Activated CD4-positive, alpha-beta memory T cell treated with anti-CD3 and anti-CD28 coated beads for 36 hours (primary cell): ENCODE results near the gene ZMYND11. TPM values are rescaled to one million over a fixed set of nuclear protein-coding genes. Genes with fewer than 3 reads are reported as not detected.

ENCODE experiments used
- CTCF ChIA-PET: fragments of 350-600 bp; sonication (Branson Sonifier 250); formaldehyde crosslinking; loops from one replicate; lab custom pipeline; 2021; ENCODE audit warnings: antibody characterized with exemption, inconsistent platforms; lab: Charles Lee
- POLR2A ChIA-PET: fragments of 350-600 bp; sonication (Branson Sonifier 250); formaldehyde crosslinking; loops from one replicate; lab custom pipeline; 2021; ENCODE audit warnings: antibody characterized with exemption; lab: Charles Lee
- DNase-seq: peaks from one replicate; pipeline ENCODE4 v3.0.0-alpha.2; 2020
- H3K27ac Mint-ChIP-seq: one replicate; pipeline ENCODE4 v1.8.0; 2021; ENCODE audit warnings: mixed read lengths
- H3K27me3 Mint-ChIP-seq: one replicate; pipeline ENCODE4 v1.8.0; 2021; ENCODE audit warnings: mixed read lengths
- H3K36me3 Mint-ChIP-seq: one replicate; pipeline ENCODE4 v1.8.0; 2021; ENCODE audit warnings: mixed read lengths
- H3K4me1 Mint-ChIP-seq: one replicate; pipeline ENCODE4 v1.8.0; 2021; ENCODE audit warnings: low read depth, mixed read lengths
- H3K4me3 Mint-ChIP-seq: one replicate; pipeline ENCODE4 v1.8.0; 2021; ENCODE audit warnings: mild to moderate bottlenecking, mixed read lengths
- H3K9me3 Mint-ChIP-seq: one replicate; pipeline ENCODE4 v1.8.0; 2021; ENCODE audit warnings: mixed read lengths
- intact Hi-C: fragments of 100-400 bp; cut with micrococcal nuclease; formaldehyde crosslinking; loops from one replicate; pipeline ENCODE4 v1.15.1; 2023
- total RNA-seq, 2 experiments: library from RNA; stranded (reverse); gene quantifications; one replicate each; pipeline ENCODE4 v1.2.3, GENCODE V29; 2021

Gene ZMYND11
- total RNA-seq, 2 experiments from 2014 or later: 15.9 to 19.4 TPM

DNA sequence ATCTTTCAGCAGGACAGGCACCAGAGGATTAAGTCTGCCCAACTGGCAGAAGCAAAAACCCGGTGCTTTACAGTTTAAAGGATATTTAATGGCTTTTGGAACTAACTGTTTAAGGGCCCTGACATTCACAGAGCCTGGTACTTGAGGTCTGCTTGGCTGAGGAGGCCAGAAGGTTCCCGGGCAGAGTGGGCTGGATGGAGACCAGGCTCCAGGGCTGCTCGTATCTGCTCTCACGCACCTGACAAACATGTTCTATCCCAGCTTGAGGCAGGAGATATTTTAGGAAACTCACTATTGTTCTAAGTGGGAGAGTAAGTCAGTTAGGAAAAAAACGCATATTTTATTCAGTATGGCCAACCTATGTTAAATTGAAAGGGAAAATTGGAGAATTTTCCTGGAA, 143.5 kb downstream of the ZMYND11 start:
- Mint-ChIP-seq H3K27ac (no peak overlapping the region), H3K36me3 (no peaks in the 10 kb centered on the region), H3K4me3 (no peak overlapping the region), H3K27me3 (no peaks in the 10 kb centered on the region), H3K9me3 (no peaks in the 10 kb centered on the region), H3K4me1 (peaks cover 16% of the 10 kb centered on the region)
- CTCF ChIA-PET: no interaction called here
- no peak for DNase-seq
- POLR2A ChIA-PET: no interaction called here
- intact Hi-C loops: no loop called here

DNA sequence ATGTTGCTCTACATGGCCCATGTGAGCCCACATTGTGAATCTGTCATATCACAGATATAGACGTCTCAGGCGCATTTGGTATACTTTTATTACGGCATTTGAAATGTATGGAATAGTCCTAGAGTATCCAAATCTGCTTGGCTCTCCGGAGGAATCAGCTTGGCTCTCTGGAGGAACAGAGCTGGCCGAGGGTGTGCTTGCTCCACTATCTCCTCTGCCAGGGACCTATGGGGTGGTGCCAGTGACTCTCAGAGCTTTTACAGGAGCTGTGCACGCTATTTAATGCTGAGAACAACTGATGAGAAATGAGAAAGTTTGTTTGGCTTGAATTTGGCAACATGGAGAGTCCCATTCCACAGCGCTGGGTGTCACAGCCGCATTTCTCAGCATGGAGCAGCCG, 144.0 kb downstream of the ZMYND11 start:
- CTCF ChIA-PET: no interaction called here
- intact Hi-C loops: no loop called here

DNA sequence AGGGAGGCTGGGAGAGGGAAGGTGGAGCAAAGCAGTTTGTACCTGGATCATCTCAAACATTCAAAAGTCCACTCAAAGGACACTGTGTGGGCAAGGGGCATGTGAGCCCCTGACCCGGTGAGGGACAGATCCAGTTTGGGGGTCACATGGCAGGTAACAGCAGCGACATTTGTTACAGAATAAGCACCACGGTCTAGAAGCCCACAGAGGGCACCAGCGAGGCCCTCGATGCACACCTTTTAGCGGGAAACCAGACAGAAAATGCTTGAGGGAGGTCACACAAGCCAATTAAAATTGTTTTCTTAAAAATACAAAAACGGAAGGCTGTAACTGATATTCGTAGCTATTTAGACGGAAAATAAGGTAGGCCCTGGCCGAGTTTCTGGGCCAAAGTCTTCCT, 144.4 kb downstream of the ZMYND11 start:
- Mint-ChIP-seq H3K4me3 (no peak overlapping the region), H3K27ac (no peak overlapping the region)
- intact Hi-C loops: no loop called here

More for the DNA sequence above, 144.0 kb downstream of the ZMYND11 start:
- no peak for DNase-seq
- POLR2A ChIA-PET: no interaction called here
- no peak overlapping the region for H3K4me3 Mint-ChIP-seq
- peaks cover 1% of the 10 kb centered on the region for H3K36me3 Mint-ChIP-seq
- peaks cover 21% of the 10 kb centered on the region for H3K4me1 Mint-ChIP-seq
- H3K27me3 Mint-ChIP-seq: no peaks in the 10 kb centered on the region
- H3K9me3 Mint-ChIP-seq: peaks cover 1% of the 10 kb centered on the region
- H3K27ac Mint-ChIP-seq: no peak overlapping the region

DNA sequence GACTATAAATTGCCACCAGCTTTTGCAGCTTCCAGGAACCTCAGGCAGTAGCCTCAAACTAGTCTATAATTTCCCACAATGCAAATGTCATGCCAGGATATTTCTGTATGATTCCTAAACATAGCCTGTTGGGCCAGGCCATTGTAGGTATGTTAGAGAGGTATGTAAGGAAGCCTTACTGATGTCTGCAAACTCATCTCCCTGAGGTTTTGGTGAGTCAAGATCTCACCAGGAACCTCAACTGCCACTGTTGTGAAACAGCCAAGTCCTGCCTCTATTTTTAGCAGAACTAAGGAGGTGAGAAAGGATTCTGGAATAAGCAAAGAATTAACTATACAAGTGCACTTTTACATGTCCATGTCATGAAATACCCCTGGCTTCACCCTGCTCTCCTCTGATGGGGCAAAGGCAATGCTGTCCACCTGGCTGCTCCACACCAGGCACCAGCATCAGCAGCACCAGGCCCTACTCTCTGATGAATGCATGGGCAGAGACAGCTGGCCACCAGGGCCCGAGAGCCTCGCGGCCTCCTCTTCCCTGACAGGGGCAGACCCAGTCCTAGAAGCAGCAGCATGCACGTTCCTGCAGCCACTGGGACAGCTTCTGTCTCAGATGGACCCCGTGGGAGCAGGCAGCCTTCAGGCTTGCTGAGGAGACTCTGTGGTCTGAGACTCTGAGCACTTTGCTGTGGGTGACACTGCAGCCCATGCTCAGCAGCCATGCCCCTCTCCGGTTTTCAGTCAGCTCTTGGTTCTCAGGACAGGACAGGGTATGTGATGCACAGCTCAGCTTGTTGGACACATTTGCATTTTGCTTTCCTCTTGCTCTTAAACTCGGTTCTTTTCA, 147.3 kb downstream of the ZMYND11 start:
- peaks cover 30% of the 10 kb centered on the region for H3K4me1 Mint-ChIP-seq
- POLR2A ChIA-PET: no interaction called here
- CTCF ChIA-PET: interaction anchor here (0.6 kb wide), 1 partner anchor 68 kb away, joined by 3 read pairs; no protein-coding TSS in a partner anchor
- H3K27me3 Mint-ChIP-seq: no peaks in the 10 kb centered on the region
- H3K36me3 Mint-ChIP-seq: peaks cover 4% of the 10 kb centered on the region
- H3K9me3 Mint-ChIP-seq: peaks cover 3% of the 10 kb centered on the region
- H3K27ac Mint-ChIP-seq: no peak overlapping the region
- no peak overlapping the region for H3K4me3 Mint-ChIP-seq
- intact Hi-C loops: no loop called here
- DNase-seq: peak; percentile 40

More for the DNA sequence above, 144.4 kb downstream of the ZMYND11 start:
- peaks cover 25% of the 10 kb centered on the region for H3K4me1 Mint-ChIP-seq
- CTCF ChIA-PET: no interaction called here
- H3K36me3 Mint-ChIP-seq: peaks cover 3% of the 10 kb centered on the region
- DNase-seq: no peak
- peaks cover 3% of the 10 kb centered on the region for H3K9me3 Mint-ChIP-seq
- H3K27me3 Mint-ChIP-seq: no peaks in the 10 kb centered on the region
- POLR2A ChIA-PET: no interaction called here

DNA sequence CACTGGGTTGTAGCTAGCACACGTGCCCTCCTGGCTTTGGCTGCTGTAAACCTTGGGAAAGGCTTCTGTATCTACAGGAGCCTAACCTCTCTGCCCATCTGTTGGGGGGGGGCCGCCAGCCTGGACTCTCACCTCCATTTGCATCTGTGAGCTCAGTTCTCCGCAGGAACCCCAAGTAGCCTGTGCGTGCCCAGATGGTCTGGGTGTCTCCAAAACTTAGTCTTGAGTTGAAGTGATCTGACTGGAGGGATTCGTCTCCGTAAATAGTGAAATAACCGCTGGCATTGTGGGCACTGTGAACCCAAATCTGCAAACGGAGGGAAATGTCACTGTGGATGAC, 147.9 kb downstream of the ZMYND11 start:
- Mint-ChIP-seq H3K27ac (peak overlapping the region; percentile 79), H3K27me3 (no peaks in the 10 kb centered on the region), H3K4me3 (no peak overlapping the region), H3K9me3 (peaks cover 3% of the 10 kb centered on the region), H3K36me3 (peaks cover 4% of the 10 kb centered on the region), H3K4me1 (peaks cover 30% of the 10 kb centered on the region)
- intact Hi-C loops: no loop called here
- DNase-seq: no peak
- ChIA-PET POLR2A (no interaction called here), CTCF (no interaction called here)

DNA sequence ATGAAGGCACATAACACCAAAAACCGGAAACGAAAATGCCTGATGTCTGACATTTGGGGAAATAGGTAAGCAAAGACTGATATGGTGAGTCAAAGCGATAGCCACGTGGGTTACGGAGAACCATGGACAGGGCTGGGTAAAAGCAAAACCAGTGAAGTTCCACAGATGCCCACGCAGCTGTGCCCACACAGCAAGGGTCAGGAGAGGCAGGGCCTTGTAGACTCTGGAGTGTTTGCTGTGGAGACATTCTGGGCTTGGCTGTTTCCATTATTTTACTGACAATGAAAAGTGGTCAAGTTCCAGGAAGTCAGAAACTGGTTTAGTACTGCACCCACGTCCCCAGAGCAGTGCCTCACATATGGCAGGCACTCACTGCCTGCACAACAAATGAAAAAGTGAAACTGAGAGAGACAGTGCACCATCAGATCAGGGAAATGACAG, 148.7 kb downstream of the ZMYND11 start:
- peak overlapping the region; percentile 35 for H3K4me3 Mint-ChIP-seq
- peaks cover 3% of the 10 kb centered on the region for H3K9me3 Mint-ChIP-seq
- H3K27me3 Mint-ChIP-seq: no peaks in the 10 kb centered on the region
- POLR2A ChIA-PET: no interaction called here
- H3K36me3 Mint-ChIP-seq: peaks cover 4% of the 10 kb centered on the region
- peak overlapping the region; percentile 79 for H3K27ac Mint-ChIP-seq
- DNase-seq: peak; percentile 86
- CTCF ChIA-PET: no interaction called here
- H3K4me1 Mint-ChIP-seq: peaks cover 30% of the 10 kb centered on the region
- intact Hi-C loops: loop anchor here (1.0 to 2.0 kb wide), 3 partner anchors 19 to 101 kb away; no protein-coding TSS in a partner anchor

DNA sequence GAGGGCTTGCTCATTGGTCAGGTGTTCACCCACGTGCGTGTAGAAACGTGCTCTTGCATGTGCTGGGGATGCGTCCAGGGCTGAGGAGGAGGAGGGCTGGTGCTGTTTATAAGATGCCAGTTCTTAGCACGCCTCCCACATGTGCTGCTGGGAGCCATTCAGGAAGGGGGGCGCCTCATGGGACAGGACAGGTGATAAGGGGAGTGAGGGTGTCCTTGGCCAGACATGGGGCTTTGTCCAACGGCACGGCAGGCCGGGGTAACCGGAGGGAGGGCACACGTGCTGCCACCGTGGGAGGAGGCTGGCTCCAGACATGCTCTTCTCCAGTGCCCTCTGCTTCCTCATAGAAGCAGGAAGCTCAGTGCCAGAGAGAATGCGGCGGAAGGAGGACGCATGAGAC, 150.0 kb downstream of the ZMYND11 start:
- intact Hi-C loops: loop anchor here (2.0 kb wide), 1 partner anchor 102 kb away; no protein-coding TSS in a partner anchor
- no peak for DNase-seq
- Mint-ChIP-seq H3K9me3 (peaks cover 3% of the 10 kb centered on the region), H3K36me3 (peaks cover 4% of the 10 kb centered on the region), H3K27me3 (no peaks in the 10 kb centered on the region), H3K4me3 (no peak overlapping the region), H3K27ac (no peak overlapping the region), H3K4me1 (peaks cover 30% of the 10 kb centered on the region)
- ChIA-PET CTCF (no interaction called here), POLR2A (no interaction called here)

DNA sequence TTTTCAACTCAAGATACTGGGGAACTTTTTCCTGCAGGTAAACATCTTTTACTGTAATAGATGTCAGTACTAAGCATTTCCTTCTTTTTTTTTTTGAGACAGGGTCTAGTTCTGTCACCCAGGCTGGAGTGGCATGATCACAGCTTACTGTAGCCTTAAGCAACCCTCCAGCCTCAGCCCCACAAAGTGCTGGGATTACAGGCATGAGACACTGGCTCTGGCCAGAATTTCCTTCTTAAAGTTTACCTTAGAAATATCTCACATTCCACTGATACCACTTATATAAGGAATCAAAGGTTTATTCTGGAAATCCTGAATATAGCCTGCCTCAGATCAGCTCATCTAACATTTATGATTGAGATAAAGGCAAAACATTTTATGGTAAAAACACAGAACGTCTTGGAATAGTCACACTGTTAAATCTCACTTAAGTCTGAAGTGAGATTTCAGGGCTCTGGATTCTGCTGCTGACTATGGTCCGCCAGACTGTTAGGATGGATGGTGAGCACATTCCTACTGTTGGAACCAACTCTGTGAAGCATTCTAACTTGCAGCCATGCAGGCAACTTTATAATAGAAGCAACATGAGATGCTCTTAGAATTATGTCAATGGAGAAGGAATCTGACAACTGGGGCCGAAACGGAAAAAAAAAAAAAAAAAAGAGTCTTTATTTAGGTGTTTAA, 151.9 kb downstream of the ZMYND11 start:
- intact Hi-C loops: no loop called here
- Mint-ChIP-seq H3K9me3 (peaks cover 3% of the 10 kb centered on the region), H3K27me3 (no peaks in the 10 kb centered on the region), H3K4me1 (peaks cover 30% of the 10 kb centered on the region), H3K4me3 (no peak overlapping the region), H3K36me3 (peaks cover 4% of the 10 kb centered on the region), H3K27ac (no peak overlapping the region)
- CTCF ChIA-PET: no interaction called here
- no peak for DNase-seq
- POLR2A ChIA-PET: no interaction called here

DNA sequence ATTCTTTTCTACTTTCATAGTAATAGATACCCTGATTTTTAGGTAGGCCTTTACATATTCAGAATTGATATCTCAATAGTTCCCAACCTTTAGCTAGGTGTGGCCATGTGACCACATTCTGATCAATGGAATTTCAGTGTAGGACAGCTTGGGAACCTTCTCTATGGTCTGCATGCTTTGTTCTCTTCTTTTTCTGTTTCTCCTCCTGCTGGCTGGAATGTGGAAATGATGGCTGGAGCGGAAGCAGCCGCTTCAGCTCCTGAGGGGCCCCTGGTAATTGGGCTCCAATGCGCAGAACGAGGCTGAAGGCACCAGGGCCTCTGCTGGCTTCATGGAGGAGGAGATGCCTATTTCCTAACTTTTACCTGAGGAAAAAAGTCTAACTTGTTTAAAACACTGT, 152.6 kb downstream of the ZMYND11 start:
- CTCF ChIA-PET: no interaction called here

DNA sequence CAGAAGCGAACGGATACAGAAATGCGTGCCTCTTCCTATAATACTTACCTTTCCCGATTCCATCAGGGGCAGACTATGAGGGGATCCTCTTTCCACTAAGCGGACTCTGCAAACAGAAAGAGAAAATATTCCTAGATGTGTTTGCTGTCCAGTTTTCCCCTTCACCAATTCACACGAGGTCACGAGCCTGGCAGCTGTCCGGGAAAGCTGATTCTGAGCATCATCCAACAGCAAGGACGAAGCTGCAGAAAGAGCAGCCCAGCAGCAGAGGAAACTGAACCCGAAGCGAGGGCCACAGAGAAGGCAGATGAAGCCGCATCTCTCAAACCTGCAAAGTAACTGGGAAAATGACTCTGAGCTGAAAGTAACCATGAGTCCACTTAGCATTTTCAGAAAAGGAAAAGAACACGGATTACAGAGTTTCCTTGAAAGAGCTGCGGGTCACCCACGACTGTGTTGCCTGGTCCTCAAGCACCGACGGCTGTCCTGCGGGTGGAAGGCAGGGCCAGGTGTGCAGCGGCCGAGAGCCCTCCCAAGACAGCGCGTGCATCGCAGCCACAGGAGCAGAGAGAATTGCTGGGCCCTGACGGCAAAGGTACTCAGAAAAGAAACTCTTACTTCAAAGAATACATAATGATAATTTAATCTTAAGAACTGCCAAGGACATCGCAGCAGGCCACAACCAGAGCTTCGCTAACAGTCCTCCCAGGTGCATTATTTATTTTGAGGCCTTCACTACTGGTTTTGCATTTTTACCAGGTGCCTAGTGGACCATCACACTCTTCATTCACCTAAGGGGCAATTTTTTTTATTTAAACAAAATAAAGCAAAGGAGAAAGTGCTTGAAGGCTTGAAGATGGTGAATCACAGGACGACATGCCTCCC, 153.3 kb downstream of the ZMYND11 start:
- CTCF ChIA-PET: no interaction called here
- DNase-seq: no peak
- Mint-ChIP-seq H3K9me3 (peaks cover 3% of the 10 kb centered on the region), H3K27ac (no peak overlapping the region), H3K36me3 (peaks cover 4% of the 10 kb centered on the region), H3K4me3 (no peak overlapping the region), H3K4me1 (peaks cover 16% of the 10 kb centered on the region), H3K27me3 (no peaks in the 10 kb centered on the region)
- intact Hi-C loops: no loop called here
- POLR2A ChIA-PET: no interaction called here

More for the DNA sequence above, 152.6 kb downstream of the ZMYND11 start:
- H3K27me3 Mint-ChIP-seq: no peaks in the 10 kb centered on the region
- peaks cover 3% of the 10 kb centered on the region for H3K9me3 Mint-ChIP-seq
- no peak overlapping the region for H3K4me3 Mint-ChIP-seq
- peaks cover 4% of the 10 kb centered on the region for H3K36me3 Mint-ChIP-seq
- peaks cover 23% of the 10 kb centered on the region for H3K4me1 Mint-ChIP-seq
- POLR2A ChIA-PET: no interaction called here
- no peak for DNase-seq
- H3K27ac Mint-ChIP-seq: no peak overlapping the region
- intact Hi-C loops: no loop called here

DNA sequence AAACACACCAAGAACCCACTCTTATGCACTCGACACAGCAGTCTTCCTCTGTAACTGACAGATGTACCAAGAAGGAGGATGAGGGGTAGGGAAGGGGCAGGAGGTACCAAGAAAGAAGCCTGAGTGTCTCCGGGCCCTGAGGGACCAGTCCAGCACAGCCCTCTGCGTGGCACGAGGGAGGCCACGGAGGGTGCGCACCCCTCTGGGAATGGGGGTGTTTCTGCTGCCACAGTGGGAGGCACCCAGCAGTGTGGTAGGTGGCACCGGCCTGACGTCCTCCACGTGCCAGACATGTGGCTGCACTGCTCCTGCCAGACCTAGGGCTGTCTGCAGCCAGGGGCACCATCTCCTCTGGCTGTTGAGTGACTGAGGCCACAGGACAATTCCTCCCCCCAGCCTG, 154.3 kb downstream of the ZMYND11 start:
- Mint-ChIP-seq H3K4me1 (peaks cover 6% of the 10 kb centered on the region), H3K27ac (no peak overlapping the region), H3K9me3 (no peaks in the 10 kb centered on the region), H3K27me3 (no peaks in the 10 kb centered on the region), H3K36me3 (peaks cover 3% of the 10 kb centered on the region), H3K4me3 (no peak overlapping the region)
- intact Hi-C loops: no loop called here
- ChIA-PET CTCF (no interaction called here), POLR2A (no interaction called here)
- no peak for DNase-seq
